WTC11 (cell line): ENCODE data around the gene NDUFS3. TPM values are rescaled to one million over a fixed set of nuclear protein-coding genes. Genes with fewer than 3 reads are reported as not detected.

ENCODE experiments used
- ATAC-seq: fragments of 200-7000 bp; cut with Tn5 transposase; 2 replicates; pipeline ENCODE4 v1.10.0; 2021; ENCODE audit warnings: mild to moderate bottlenecking, moderate library complexity
- CTCF ChIA-PET: fragments of 300-600 bp; sonication (Branson Sonifier 250); formaldehyde crosslinking; loops from one replicate; lab custom pipeline; 2021; ENCODE audit warnings: antibody characterized with exemption; lab: Charles Lee
- POLR2A ChIA-PET: fragments of 350-600 bp; sonication (Branson Sonifier 250); formaldehyde crosslinking; loops from one replicate; lab custom pipeline; 2021; ENCODE audit warnings: antibody characterized with exemption; lab: Charles Lee
- DNase-seq: peaks from one replicate; pipeline ENCODE4 v3.0.0; 2021; ENCODE audit warnings: low spot score
- H3K27ac Mint-ChIP-seq: 2 replicates; pipeline ENCODE4 v1.8.0; 2021; ENCODE audit warnings: mixed read lengths
- H3K27me3 Mint-ChIP-seq: 2 replicates; pipeline ENCODE4 v1.8.0; 2021; ENCODE audit warnings: low read depth, mild to moderate bottlenecking, moderate library complexity, mixed read lengths
- H3K36me3 Mint-ChIP-seq: 2 replicates; pipeline ENCODE4 v1.8.0; 2021; ENCODE audit warnings: mixed read lengths
- H3K4me1 Mint-ChIP-seq: 2 replicates; pipeline ENCODE4 v1.8.0; 2022; ENCODE audit warnings: mixed read lengths
- H3K4me3 Mint-ChIP-seq: 2 replicates; pipeline ENCODE4 v1.8.0; 2021; ENCODE audit warnings: mild to moderate bottlenecking, moderate library complexity, mixed read lengths
- H3K9me3 Mint-ChIP-seq: 2 replicates; pipeline ENCODE4 v1.8.0; 2021; ENCODE audit warnings: mixed read lengths
- ETV6 ChIP-seq: sonication (generic); formaldehyde crosslinking; IDR thresholded peaks from 2 replicates; pipeline ENCODE4 v1.8.1; 2022; ENCODE audit warnings: mild to moderate bottlenecking, missing genetic modification reagents
- GRHL2 ChIP-seq: fragments of 250-450 bp; sonication (Bioruptor Pico); IDR thresholded peaks from 2 replicates; pipeline ENCODE4 v1.8.0; 2022; ENCODE audit warnings: mild to moderate bottlenecking, moderate library complexity; ENCODE audit not compliant: insufficient replicate concordance, severe bottlenecking
- KAT7 ChIP-seq: sonication (generic); formaldehyde crosslinking; IDR thresholded peaks from 2 replicates; pipeline ENCODE4 v1.8.1; 2023; ENCODE audit warnings: missing genetic modification reagents, mild to moderate bottlenecking, borderline replicate concordance
- MYBL2 ChIP-seq: sonication (generic); formaldehyde crosslinking; IDR thresholded peaks from 2 replicates; pipeline ENCODE4 v1.8.1; 2023; ENCODE audit warnings: mild to moderate bottlenecking, moderate library complexity, missing genetic modification reagents
- NFYB ChIP-seq: sonication (generic); formaldehyde crosslinking; conservative IDR thresholded peaks from 2 replicates; pipeline ENCODE4 v1.8.0; 2022; ENCODE audit warnings: low read depth, missing genetic modification reagents
- NR2C2 ChIP-seq: sonication (generic); formaldehyde crosslinking; IDR thresholded peaks from 2 replicates; pipeline ENCODE4 v1.8.0; 2022; ENCODE audit warnings: mild to moderate bottlenecking, missing genetic modification reagents
- TP53 ChIP-seq: sonication (generic); formaldehyde crosslinking; IDR thresholded peaks from 2 replicates; pipeline ENCODE4 v1.8.1; 2023; ENCODE audit warnings: mild to moderate bottlenecking, missing genetic modification reagents
- ZNF671 ChIP-seq: fragments of 250-450 bp; sonication (Bioruptor Pico); IDR thresholded peaks from 2 replicates; pipeline ENCODE4 v1.8.0; 2021; ENCODE audit warnings: mild to moderate bottlenecking
- total RNA-seq: library from RNA; stranded (reverse); gene quantifications from 3 replicates; pipeline ENCODE4 v1.2.3, GENCODE V29; 2021
- TF ChIP-seq, protein P1 (sequence below): sonication (generic); formaldehyde crosslinking; IDR thresholded peaks from 2 replicates; pipeline ENCODE4 v1.8.1; 2023; ENCODE audit warnings: mild to moderate bottlenecking, missing genetic modification reagents
- TF ChIP-seq, protein P2 (sequence below): sonication (generic); formaldehyde crosslinking; IDR thresholded peaks from 2 replicates; pipeline ENCODE4 v1.8.1; 2022; ENCODE audit warnings: missing genetic modification reagents, borderline replicate concordance
- TF ChIP-seq, protein P3 (sequence below): sonication (generic); formaldehyde crosslinking; IDR thresholded peaks from 2 replicates; pipeline ENCODE4 v1.8.1; 2022; ENCODE audit warnings: mild to moderate bottlenecking, moderate library complexity, missing genetic modification reagents
- TF ChIP-seq, protein P4 (sequence below): sonication (generic); formaldehyde crosslinking; IDR thresholded peaks from 2 replicates; pipeline ENCODE4 v1.8.1; 2023; ENCODE audit warnings: mild to moderate bottlenecking, missing genetic modification reagents
- TF ChIP-seq, protein P5 (sequence below): sonication (generic); formaldehyde crosslinking; IDR thresholded peaks from 2 replicates; pipeline ENCODE4 v1.8.1; 2022; ENCODE audit warnings: low read depth, mild to moderate bottlenecking, moderate library complexity, missing genetic modification reagents, borderline replicate concordance
- TF ChIP-seq, protein P6 (sequence below): sonication (generic); formaldehyde crosslinking; IDR thresholded peaks from 2 replicates; pipeline ENCODE4 v1.8.1; 2023; ENCODE audit warnings: mild to moderate bottlenecking, missing genetic modification reagents, borderline replicate concordance
- TF ChIP-seq, protein P7 (sequence below): sonication (generic); formaldehyde crosslinking; IDR thresholded peaks from 2 replicates; pipeline ENCODE4 v1.8.0; 2023; ENCODE audit warnings: missing genetic modification reagents, mild to moderate bottlenecking, borderline replicate concordance

The NDUFS3 gene
- total RNA-seq, 1 experiment from 2014 or later = 140 TPM

DNA sequence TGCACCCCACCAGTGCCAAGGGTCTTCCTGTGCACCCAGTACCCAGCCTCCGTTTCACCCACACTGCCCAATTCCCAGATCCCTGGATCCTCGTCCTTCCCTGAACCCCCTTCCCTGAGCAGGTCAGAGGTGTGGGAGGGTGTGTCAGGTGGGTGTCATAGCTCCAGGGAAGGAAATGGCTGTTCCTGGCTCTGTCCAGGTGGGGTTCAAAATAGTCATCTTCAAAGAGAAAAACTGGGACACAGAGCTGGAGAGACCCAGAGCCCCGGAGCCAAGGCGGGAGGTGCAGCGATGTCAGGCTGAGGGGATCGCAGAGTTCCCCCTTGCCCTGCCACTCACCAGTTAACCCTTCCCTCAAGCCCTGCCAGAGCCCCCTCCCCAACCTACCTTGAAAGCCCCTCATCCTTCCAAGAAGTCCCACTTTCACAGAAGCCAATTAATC, 14.6 kb downstream of the NDUFS3 start:
- TF ChIP-seq TP53 (CRISPR knock-in tag) (no peak), MYBL2 (no peak), ZNF671 (CRISPR knock-in tag) (no peak), NFYB (no peak)
- TF ChIP-seq, protein P1, sequence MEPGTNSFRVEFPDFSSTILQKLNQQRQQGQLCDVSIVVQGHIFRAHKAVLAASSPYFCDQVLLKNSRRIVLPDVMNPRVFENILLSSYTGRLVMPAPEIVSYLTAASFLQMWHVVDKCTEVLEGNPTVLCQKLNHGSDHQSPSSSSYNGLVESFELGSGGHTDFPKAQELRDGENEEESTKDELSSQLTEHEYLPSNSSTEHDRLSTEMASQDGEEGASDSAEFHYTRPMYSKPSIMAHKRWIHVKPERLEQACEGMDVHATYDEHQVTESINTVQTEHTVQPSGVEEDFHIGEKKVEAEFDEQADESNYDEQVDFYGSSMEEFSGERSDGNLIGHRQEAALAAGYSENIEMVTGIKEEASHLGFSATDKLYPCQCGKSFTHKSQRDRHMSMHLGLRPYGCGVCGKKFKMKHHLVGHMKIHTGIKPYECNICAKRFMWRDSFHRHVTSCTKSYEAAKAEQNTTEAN (CRISPR knock-in tag) = no peak
- TF ChIP-seq, protein P2, sequence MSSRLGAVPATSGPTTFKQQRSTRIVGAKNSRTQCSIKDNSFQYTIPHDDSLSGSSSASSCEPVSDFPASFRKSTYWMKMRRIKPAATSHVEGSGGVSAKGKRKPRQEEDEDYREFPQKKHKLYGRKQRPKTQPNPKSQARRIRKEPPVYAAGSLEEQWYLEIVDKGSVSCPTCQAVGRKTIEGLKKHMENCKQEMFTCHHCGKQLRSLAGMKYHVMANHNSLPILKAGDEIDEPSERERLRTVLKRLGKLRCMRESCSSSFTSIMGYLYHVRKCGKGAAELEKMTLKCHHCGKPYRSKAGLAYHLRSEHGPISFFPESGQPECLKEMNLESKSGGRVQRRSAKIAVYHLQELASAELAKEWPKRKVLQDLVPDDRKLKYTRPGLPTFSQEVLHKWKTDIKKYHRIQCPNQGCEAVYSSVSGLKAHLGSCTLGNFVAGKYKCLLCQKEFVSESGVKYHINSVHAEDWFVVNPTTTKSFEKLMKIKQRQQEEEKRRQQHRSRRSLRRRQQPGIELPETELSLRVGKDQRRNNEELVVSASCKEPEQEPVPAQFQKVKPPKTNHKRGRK (CRISPR knock-in tag) = no peak
- TF ChIP-seq, protein P3, sequence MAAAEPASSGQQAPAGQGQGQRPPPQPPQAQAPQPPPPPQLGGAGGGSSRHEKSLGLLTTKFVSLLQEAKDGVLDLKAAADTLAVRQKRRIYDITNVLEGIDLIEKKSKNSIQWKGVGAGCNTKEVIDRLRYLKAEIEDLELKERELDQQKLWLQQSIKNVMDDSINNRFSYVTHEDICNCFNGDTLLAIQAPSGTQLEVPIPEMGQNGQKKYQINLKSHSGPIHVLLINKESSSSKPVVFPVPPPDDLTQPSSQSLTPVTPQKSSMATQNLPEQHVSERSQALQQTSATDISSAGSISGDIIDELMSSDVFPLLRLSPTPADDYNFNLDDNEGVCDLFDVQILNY (CRISPR knock-in tag) = no peak
- TF ChIP-seq, protein P4, sequence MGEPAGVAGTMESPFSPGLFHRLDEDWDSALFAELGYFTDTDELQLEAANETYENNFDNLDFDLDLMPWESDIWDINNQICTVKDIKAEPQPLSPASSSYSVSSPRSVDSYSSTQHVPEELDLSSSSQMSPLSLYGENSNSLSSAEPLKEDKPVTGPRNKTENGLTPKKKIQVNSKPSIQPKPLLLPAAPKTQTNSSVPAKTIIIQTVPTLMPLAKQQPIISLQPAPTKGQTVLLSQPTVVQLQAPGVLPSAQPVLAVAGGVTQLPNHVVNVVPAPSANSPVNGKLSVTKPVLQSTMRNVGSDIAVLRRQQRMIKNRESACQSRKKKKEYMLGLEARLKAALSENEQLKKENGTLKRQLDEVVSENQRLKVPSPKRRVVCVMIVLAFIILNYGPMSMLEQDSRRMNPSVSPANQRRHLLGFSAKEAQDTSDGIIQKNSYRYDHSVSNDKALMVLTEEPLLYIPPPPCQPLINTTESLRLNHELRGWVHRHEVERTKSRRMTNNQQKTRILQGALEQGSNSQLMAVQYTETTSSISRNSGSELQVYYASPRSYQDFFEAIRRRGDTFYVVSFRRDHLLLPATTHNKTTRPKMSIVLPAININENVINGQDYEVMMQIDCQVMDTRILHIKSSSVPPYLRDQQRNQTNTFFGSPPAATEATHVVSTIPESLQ (CRISPR knock-in tag) = no peak
- TF ChIP-seq, protein P5, sequence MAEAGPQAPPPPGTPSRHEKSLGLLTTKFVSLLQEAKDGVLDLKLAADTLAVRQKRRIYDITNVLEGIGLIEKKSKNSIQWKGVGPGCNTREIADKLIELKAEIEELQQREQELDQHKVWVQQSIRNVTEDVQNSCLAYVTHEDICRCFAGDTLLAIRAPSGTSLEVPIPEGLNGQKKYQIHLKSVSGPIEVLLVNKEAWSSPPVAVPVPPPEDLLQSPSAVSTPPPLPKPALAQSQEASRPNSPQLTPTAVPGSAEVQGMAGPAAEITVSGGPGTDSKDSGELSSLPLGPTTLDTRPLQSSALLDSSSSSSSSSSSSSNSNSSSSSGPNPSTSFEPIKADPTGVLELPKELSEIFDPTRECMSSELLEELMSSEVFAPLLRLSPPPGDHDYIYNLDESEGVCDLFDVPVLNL (CRISPR knock-in tag) = no peak
- TF ChIP-seq, protein P6, sequence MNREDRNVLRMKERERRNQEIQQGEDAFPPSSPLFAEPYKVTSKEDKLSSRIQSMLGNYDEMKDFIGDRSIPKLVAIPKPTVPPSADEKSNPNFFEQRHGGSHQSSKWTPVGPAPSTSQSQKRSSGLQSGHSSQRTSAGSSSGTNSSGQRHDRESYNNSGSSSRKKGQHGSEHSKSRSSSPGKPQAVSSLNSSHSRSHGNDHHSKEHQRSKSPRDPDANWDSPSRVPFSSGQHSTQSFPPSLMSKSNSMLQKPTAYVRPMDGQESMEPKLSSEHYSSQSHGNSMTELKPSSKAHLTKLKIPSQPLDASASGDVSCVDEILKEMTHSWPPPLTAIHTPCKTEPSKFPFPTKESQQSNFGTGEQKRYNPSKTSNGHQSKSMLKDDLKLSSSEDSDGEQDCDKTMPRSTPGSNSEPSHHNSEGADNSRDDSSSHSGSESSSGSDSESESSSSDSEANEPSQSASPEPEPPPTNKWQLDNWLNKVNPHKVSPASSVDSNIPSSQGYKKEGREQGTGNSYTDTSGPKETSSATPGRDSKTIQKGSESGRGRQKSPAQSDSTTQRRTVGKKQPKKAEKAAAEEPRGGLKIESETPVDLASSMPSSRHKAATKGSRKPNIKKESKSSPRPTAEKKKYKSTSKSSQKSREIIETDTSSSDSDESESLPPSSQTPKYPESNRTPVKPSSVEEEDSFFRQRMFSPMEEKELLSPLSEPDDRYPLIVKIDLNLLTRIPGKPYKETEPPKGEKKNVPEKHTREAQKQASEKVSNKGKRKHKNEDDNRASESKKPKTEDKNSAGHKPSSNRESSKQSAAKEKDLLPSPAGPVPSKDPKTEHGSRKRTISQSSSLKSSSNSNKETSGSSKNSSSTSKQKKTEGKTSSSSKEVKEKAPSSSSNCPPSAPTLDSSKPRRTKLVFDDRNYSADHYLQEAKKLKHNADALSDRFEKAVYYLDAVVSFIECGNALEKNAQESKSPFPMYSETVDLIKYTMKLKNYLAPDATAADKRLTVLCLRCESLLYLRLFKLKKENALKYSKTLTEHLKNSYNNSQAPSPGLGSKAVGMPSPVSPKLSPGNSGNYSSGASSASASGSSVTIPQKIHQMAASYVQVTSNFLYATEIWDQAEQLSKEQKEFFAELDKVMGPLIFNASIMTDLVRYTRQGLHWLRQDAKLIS = no peak
- H3K9me3 Mint-ChIP-seq = no peaks in the 10 kb centered on the region
- ChIA-PET POLR2A (interaction anchor here (0.6 kb wide), 1 partner anchor 194 kb away, joined by 5 read pairs; no protein-coding TSS in a partner anchor), CTCF (interaction anchor here (2.4 kb wide), 1 partner anchor 24 kb away, joined by 9 read pairs; no protein-coding TSS in a partner anchor)
- H3K36me3 Mint-ChIP-seq = no peaks in the 10 kb centered on the region
- DNase-seq = no peak
- H3K4me1 Mint-ChIP-seq = peaks cover 26% of the 10 kb centered on the region
- peaks cover 67% of the 10 kb centered on the region for H3K27me3 Mint-ChIP-seq
- peak; percentile 5; the same call in 1 of the 2 replicates for ATAC-seq
- H3K27ac Mint-ChIP-seq = no peak overlapping the region
- H3K4me3 Mint-ChIP-seq = peak overlapping the region; percentile 77

DNA sequence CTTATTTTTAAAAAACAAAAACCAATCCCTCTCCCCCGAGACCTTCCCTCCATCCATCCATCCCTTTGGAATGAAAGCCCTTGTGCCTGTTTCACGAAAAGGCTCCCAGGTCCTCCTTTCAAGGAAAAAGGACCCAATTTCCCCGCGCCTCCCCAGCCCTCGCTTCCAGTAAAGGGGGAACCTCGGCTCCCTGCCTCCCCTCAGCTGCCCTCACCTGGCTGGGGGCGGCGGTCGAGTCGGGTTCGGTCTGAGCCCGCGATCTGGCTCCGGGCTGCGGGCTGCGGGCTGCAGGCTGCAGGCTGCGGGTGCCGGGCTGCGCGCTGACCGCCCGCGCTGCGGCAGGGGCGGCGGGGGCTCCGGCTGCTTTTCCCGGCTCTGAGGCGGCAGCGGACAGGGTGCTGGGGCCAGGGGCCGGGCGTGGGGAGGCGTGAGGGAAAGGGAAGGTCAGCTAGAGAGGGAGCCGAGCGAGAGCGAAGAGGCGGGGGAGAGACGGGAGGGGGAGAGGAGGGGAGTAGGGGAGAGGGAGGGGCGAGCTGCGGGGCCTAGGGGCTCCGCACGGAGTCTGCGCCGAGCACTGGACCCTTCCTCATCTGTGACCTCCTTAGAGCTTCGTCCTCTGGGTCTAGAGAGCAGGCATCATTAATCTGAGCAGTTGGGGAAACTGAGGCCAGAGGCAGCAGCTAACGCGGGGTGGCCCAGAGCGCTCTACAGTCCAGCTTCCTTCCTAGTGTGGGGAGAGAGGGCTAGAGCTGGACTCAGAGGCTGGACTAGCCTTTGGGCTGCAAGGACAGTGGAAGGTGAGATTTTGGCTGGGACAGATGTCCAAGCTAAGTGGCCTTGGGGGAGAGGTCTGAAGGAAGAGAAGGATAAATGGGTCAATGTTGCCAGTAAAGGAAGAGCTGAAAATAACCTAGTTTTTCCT, 15.3 kb downstream of the NDUFS3 start, which contains the start of gene C1QTNF4:
Gene C1QTNF4, minus strand, starts transcription at position 478 of the 922 bp plus-strand sequence. CDS start 3,601 bp downstream, outside the sequence.
- ChIA-PET CTCF (interaction anchor here (1.1 to 2.4 kb wide), 3 partner anchors 9 to 182 kb away, joined by 3 to 9 read pairs (median 5); no protein-coding TSS in a partner anchor), POLR2A (interaction anchor here (0.6 to 1.1 kb wide), 3 partner anchors 11 to 471 kb away, joined by 3 read pairs; no protein-coding TSS in a partner anchor)
- ATAC-seq = peak; percentile 47
- no peak within 1 kb of the TSS for H3K27ac Mint-ChIP-seq
- H3K36me3 Mint-ChIP-seq = no peaks in the 10 kb centered on the region
- H3K4me1 Mint-ChIP-seq = peaks cover 30% of the 10 kb centered on the region
- peak within 1 kb of the TSS; percentile 78 for H3K4me3 Mint-ChIP-seq
- no peaks in the 10 kb centered on the region for H3K9me3 Mint-ChIP-seq
- peaks cover 61% of the 10 kb centered on the region for H3K27me3 Mint-ChIP-seq
- DNase-seq = peak; percentile 58
- no peak for TF ChIP-seq GRHL2 (CRISPR knock-in tag)
- 0 out of 2 replicates have a peak, but pooled peaks have one; percentile 78 for TF ChIP-seq KAT7 (CRISPR knock-in tag)
- TF ChIP-seq, protein P7, sequence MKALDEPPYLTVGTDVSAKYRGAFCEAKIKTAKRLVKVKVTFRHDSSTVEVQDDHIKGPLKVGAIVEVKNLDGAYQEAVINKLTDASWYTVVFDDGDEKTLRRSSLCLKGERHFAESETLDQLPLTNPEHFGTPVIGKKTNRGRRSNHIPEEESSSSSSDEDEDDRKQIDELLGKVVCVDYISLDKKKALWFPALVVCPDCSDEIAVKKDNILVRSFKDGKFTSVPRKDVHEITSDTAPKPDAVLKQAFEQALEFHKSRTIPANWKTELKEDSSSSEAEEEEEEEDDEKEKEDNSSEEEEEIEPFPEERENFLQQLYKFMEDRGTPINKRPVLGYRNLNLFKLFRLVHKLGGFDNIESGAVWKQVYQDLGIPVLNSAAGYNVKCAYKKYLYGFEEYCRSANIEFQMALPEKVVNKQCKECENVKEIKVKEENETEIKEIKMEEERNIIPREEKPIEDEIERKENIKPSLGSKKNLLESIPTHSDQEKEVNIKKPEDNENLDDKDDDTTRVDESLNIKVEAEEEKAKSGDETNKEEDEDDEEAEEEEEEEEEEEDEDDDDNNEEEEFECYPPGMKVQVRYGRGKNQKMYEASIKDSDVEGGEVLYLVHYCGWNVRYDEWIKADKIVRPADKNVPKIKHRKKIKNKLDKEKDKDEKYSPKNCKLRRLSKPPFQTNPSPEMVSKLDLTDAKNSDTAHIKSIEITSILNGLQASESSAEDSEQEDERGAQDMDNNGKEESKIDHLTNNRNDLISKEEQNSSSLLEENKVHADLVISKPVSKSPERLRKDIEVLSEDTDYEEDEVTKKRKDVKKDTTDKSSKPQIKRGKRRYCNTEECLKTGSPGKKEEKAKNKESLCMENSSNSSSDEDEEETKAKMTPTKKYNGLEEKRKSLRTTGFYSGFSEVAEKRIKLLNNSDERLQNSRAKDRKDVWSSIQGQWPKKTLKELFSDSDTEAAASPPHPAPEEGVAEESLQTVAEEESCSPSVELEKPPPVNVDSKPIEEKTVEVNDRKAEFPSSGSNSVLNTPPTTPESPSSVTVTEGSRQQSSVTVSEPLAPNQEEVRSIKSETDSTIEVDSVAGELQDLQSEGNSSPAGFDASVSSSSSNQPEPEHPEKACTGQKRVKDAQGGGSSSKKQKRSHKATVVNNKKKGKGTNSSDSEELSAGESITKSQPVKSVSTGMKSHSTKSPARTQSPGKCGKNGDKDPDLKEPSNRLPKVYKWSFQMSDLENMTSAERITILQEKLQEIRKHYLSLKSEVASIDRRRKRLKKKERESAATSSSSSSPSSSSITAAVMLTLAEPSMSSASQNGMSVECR (CRISPR knock-in tag) = no peak
- TF ChIP-seq ETV6 = peak; percentile 19; the same call in 1 of the 2 replicates
- no peak for TF ChIP-seq NR2C2
